ENCODE results near the gene NPTN. TPM values are rescaled to one million over a fixed set of nuclear protein-coding genes. Genes with fewer than 3 reads are reported as not detected.

Gene NPTN
- total RNA-seq, 1 donor from 2014 or later = 139 TPM

- peaks cover 0 to 53% of the 10 kb centered on the region in 2 donors for H3K36me3 ChIP-seq
- no peaks in the 10 kb centered on the region for H3K4me1 ChIP-seq
- H3K27me3 ChIP-seq = no peaks in the 10 kb centered on the region
- no peak overlapping the region for H3K27ac ChIP-seq
- H3K4me3 ChIP-seq = no peak overlapping the region
- intact Hi-C loops (cut with DNase I) = no loop called here
- TF ChIP-seq POLR2AphosphoS5 (IDR thresholded peaks at IDR 0.05; ENCODE audit: insufficient read depth in 1 of 2, low read depth in 1 of 2) = no peak
- no peak for TF ChIP-seq CTCF (IDR thresholded peaks at IDR 0.05)
- no peak for TF ChIP-seq POLR2A (IDR thresholded peaks at IDR 0.05)
- H3K9me3 ChIP-seq = no peaks in the 10 kb centered on the region
- no peak for DNase-seq (ENCODE audit: extremely low spot score in 2 of 2)
These were observed 47.1 kb downstream of the NPTN start for GRCh38 chr15:73585871-73586654.

GRCh38 chr15:73584699-73585420, 48.3 kb downstream of the NPTN start:
- TF ChIP-seq POLR2AphosphoS5 (IDR thresholded peaks at IDR 0.05; ENCODE audit: insufficient read depth in 1 of 2, low read depth in 1 of 2) (no peak), CTCF (IDR thresholded peaks at IDR 0.05) (no peak), POLR2A (IDR thresholded peaks at IDR 0.05) (no peak)
- Histone ChIP-seq H3K27ac (no peak overlapping the region), H3K4me1 (no peaks in the 10 kb centered on the region), H3K36me3 (peaks cover 0 to 50% of the 10 kb centered on the region in 2 donors), H3K4me3 (no peak overlapping the region), H3K27me3 (no peaks in the 10 kb centered on the region), H3K9me3 (no peaks in the 10 kb centered on the region)
- intact Hi-C loops (cut with DNase I) = no loop called here
- DNase-seq (ENCODE audit: extremely low spot score in 2 of 2) = no peak

GRCh38 chr15:73583544-73583943, 49.6 kb downstream of the NPTN start:
- H3K4me3 ChIP-seq = no peak overlapping the region
- H3K27me3 ChIP-seq = no peaks in the 10 kb centered on the region
- intact Hi-C loops (cut with DNase I) = no loop called here
- H3K27ac ChIP-seq = no peak overlapping the region
- H3K36me3 ChIP-seq = peaks cover 0 to 42% of the 10 kb centered on the region in 2 donors
- peaks cover under 1% of the 10 kb centered on the region for H3K4me1 ChIP-seq
- no peaks in the 10 kb centered on the region for H3K9me3 ChIP-seq
- TF ChIP-seq CTCF (IDR thresholded peaks at IDR 0.05) (no peak), POLR2A (IDR thresholded peaks at IDR 0.05) (no peak), POLR2AphosphoS5 (IDR thresholded peaks at IDR 0.05; ENCODE audit: insufficient read depth in 1 of 2, low read depth in 1 of 2) (no peak)
- DNase-seq (ENCODE audit: extremely low spot score in 2 of 2) = no peak

- DNase-seq (ENCODE audit: extremely low spot score in 2 of 2) = no peak
- H3K27ac ChIP-seq = no peak overlapping the region
- intact Hi-C loops (cut with DNase I) = no loop called here
- H3K4me1 ChIP-seq = peaks cover 7% of the 10 kb centered on the region
- H3K4me3 ChIP-seq = no peak overlapping the region
- peaks cover 0 to 38% of the 10 kb centered on the region in 2 donors for H3K36me3 ChIP-seq
- H3K27me3 ChIP-seq = no peaks in the 10 kb centered on the region
- TF ChIP-seq POLR2AphosphoS5 (IDR thresholded peaks at IDR 0.05; ENCODE audit: insufficient read depth in 1 of 2, low read depth in 1 of 2) (no peak), CTCF (IDR thresholded peaks at IDR 0.05) (no peak), POLR2A (IDR thresholded peaks at IDR 0.05) (no peak)
- no peaks in the 10 kb centered on the region for H3K9me3 ChIP-seq
These were observed 50.3 kb downstream of the NPTN start for GRCh38 chr15:73582851-73583379.

Measured in vagina (tissue), 2 donors.